HG02642 (cell line): ENCODE measurements around the gene FSTL5.

Source experiments
- ATAC-seq: cut with Tn5 transposase; IDR thresholded peaks from one replicate; pipeline ENCODE4 v1.9.1; 2021; ENCODE audit warnings: mild to moderate bottlenecking; ENCODE audit not compliant: unreplicated experiment, poor library complexity

FSTL5 gene

GRCh38 chr4:161519611-161520010 is 644.2 kb downstream of the FSTL5 start:
- ATAC-seq: no peak

- ATAC-seq: no peak
Measured at GRCh38 chr4:161517941-161518340, 645.9 kb downstream of the FSTL5 start.

GRCh38 chr4:161505141-161505540 is 658.7 kb downstream of the FSTL5 start:
- ATAC-seq: no peak

DNA sequence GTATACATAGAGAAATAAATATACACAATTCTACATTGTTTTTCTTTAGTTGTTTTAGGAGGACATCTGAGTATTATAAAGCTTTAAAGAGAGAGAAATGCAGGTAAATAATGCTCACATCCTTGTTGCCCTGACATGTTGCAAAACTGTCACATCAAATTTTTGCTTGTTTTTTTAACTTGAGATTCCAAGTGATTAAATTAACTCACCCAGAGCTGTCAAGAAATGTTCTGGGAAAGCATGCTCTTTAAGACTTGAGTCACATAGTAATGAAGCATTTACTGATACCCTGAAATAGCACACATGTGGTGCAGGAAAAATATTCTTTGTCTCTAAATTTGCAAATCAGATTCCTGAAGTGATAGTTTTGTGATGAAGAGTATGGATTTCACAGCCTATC is 665.6 kb downstream of the FSTL5 start:
- ATAC-seq: no peak

DNA sequence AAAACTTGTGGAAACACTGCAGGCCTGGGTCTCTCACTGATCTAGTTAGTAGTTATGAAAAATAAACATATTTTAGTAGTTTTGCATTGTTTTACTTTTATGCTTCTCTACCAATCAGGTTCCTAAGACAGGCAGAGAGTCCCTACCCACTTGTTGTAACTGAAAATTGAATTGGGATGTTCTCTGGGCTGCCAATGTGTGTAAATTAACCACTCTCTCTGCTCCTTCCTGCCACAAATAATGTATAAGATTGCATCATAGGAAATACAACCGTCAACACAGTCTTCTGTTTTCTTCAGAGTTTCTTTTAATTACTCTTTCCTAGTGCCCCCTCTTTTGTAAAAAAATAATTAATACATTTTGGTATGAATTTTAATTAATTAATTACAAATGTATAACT is 677.3 kb downstream of the FSTL5 start:
- ATAC-seq: no peak

DNA sequence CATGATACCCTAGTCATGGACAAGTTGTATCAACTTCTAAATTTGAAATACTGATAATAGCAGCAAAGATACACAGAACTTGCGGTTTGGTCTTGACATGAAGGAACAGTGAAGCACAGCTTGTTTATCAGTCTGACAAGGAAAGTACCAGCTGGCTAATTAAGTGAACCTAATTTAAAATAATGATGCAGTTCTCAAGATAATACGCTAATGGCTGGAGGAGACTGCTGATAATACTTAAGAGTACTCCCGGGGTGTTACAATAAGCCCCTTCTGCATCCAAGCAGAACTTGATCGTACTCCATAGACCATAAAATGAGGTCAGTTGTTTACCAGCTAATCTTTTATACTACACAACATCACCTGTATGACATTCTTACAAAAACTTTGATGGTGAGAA is 697.5 kb downstream of the FSTL5 start:
- no peak for ATAC-seq

DNA sequence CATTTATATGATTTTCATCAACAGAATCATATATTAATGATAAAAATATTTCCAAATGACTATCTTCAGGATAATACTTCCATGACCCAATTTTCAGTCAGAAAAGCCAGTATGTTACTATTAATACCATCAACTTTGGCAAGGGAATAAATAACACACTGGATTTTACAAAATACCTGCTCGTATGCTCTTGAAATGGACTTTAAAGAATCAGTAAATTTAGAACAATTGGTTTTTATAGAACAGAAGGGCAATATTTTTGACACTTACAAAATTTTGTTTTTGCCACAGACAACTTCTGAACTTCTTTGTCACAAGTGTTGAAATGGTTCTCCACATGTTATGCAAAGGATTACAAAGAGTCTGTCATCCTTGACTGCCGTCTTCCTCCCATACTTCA is 700.4 kb downstream of the FSTL5 start:
- no peak for ATAC-seq

GRCh38 chr4:161457906-161458305 is 705.9 kb downstream of the FSTL5 start:
- no peak for ATAC-seq

DNA sequence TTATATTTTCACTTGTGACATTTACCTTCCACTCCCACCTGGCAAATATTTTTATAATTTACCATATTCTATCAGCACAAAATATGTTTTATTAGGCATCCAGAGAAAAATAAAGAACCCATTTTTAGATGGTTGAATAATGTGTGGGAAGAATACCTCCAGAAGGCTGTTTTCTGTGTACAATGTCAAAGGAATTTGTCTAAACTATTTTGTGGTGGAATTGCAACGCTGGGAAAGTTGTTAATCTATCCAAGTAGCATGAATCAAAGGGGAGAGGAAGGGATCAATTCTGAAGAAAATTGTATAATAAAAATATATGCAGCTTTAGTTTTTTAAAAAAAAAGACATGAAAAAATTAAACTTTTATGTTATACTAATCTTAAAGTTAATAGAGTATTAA is 706.5 kb downstream of the FSTL5 start:
- ATAC-seq: no peak

GRCh38 chr4:161454860-161455259 is 708.9 kb downstream of the FSTL5 start:
- ATAC-seq: no peak

DNA sequence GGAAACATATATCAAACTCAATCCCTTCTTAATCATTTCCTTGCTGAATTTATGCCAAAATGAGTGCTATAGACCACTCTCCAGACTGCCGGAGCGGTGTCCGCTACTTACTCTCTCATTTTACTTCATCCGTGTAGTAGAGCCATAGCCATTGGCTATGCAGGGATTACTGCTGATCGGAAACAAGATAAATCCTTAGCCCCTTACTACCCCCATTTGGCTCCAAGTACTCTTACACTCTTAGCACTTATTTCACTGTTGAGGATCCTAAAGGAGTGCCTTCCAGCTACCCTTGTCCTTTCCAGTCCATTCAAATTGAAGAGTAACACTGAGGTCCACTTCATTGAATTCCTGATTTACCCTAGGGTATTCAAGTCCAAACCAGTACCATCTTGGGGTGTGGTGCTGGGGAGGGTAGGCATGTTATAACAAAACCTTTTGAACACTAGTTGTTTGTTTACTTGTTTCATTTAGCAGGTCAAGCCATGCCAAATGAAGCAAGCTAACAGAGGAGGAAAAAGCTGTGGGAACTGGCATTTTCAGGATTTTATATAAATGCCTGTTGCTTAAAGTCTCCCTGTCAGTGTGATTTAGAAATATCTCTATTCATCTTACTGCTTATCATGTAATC is 715.1 kb downstream of the FSTL5 start:
- ATAC-seq: no peak

DNA sequence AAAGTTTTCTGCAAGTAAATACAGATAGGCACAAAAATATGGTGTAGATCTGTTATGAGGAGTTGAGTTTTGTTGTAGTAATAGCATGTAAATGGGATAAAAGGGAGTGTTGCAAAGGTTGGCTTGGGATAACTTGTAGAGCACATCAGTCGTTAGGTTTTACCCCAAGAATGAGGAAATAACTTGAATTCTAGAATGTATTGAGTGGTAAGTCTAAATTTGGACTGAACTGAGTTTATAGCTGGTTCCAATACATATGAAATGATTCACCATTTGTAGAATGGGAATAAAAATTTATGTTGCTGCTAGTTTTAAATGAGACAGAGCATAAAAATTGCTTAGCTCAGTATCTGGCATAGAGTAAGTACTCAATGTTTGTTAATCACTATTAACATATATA is 719.2 kb downstream of the FSTL5 start:
- ATAC-seq: no peak

- no peak for ATAC-seq
Measured at GRCh38 chr4:161442921-161443320, 720.9 kb downstream of the FSTL5 start.

- no peak for ATAC-seq
Measured at GRCh38 chr4:161438096-161438495, 725.7 kb downstream of the FSTL5 start.

DNA sequence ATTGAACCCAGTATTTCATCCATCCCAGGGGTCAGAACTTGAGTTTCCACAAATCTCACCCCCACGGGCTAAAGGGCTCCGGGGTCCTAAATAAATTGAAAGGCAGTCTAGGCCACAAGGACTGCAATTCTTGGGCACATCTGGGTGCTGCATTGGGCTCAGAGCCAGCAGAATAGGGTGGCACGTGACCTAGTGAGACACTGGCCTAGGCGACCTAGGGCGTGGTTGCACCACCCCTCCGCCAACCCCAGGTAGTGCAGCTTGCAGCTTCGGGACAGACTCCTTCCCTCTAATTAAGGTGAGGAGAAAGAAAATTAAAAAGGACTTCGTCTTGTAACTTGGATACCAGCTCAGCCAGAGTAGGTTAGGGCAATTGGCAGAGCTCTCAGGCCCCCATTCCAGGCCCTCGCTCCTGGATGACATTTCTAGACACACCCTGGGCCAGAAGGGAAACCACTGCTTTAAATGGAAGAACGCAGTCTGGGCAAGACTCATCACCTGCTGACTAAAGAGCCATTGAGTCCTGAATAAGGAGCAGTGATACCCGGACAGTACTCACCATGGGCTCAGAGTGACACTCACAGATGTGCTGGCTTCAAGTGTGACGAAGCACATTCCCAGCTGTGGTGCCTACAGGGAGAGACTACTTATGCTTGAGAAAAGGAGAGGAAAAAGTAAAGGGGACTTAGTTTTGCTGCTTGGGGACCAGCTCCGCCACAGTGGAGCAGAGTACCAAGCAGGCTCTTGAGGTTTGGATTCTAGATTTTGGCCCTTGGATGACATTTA is 735.4 kb downstream of the FSTL5 start:
- ATAC-seq: no peak

- ATAC-seq: no peak
Measured at GRCh38 chr4:161419822-161420221, 744.0 kb downstream of the FSTL5 start.

GRCh38 chr4:161411901-161412300 is 751.9 kb downstream of the FSTL5 start:
- no peak for ATAC-seq

DNA sequence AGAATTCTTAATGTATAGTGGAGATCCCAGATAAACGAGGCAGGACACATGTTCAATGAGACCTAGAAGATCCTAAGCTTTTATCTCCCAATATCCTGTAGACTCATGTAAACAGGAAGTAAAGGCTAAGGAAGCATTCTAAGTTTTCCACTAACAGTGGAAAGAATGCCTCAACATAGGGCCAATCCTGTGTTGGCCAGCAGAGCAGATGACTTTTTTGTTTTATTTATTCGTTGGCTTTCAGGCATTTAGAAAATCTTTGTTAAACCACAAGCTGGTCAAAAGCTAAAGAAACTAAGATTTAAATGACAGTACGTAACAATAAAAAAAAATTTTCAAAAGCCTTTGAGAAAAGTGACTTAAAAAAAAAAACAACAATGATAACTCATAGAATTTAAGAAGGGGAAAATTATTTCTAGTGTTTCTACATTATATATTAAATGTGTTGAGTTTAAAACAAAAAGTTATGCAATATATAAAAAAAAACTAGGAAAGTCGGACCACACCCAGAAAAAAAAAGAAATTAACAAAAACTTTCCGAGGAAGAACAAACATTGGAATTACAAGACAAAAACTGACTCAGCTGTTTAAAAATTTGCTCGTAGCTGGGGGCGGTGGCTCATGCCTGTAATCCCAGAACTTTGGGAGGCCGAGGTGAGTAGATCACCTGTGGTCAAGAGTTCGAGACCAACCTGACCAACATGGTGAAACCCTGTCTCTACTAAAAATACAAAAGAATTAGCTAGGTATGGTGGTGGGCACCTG is 759.3 kb downstream of the FSTL5 start:
- no peak for ATAC-seq

DNA sequence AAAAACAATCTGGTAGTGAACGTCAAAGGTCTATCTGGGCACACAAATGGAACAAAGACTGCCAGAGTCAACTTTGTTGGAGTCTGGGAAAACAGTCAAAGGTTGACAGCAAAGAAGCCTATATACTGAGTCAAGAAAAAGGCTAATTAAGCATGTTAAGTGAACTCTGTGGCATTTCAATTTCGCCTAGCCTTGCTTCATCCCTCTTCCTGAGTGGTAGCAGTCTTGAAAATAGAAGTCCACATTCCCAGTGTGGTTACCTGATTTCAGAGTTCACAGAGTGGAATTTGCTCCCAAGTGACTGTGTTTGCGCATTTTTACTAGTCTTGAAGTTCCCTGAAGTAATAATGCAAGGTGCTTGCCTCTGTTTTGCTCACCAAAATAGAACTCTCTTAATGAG is 760.0 kb downstream of the FSTL5 start:
- ATAC-seq: no peak

DNA sequence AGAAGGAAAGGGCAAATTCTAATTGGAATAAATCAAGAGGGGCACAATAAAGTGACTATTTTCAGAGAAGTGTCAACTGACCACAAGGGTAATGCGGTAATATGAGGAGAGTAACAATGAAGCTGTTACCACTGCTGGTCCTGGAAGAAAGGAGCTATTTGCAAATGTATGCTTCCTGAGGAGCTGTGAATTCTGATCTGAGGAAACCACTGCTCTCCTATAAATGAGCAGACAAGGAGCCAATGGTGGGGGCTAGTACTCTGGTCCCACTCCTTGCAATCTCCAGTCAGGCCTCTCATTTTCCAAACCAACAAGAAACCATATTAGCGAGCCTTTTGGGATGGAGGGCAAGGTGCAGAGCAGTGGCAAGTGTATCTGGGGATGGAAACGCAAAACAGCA is 770.2 kb downstream of the FSTL5 start:
- no peak for ATAC-seq

DNA sequence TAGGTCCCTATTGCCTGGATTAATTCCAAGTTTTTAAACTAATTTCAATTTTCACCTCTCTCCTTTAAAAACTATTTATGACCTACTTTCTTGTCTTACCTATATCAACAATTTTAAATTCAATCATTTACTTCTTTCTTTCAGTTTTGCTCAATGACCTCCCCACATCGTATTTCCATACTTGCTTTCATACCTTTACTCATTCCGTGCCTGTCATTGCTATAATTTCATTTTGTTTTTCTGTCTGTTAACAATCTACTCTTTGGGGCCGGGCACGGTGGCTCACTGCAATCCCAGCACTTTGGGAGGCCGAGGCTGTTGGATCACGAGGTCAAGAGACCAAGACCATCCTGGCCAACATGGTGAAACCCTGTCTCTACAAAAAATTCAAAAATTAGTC is 781.1 kb downstream of the FSTL5 start:
- no peak for ATAC-seq
